Neural progenitor cell (in vitro differentiated cells): ENCODE measurements around the gene TMOD4. TPM values are rescaled to one million over a fixed set of nuclear protein-coding genes. Genes with fewer than 3 reads are reported as not detected.
A peak's percentile ranks its signal among the peaks of the same experiment; 100 is the strongest.

Source experiments
- DNase-seq: peaks from one replicate; pipeline ENCODE4 v3.0.0-alpha.2; 2016; ENCODE audit warnings: low spot score
- H2AFZ ChIP-seq: fragments of 200-600 bp; sonication (generic); replicated peaks from 2 replicates; pipeline ENCODE4 v1.6.1; 2016; ENCODE audit warnings: antibody characterized with exemption
- H3F3A ChIP-seq: fragments of 200-600 bp; sonication (generic); 2 replicates; pipeline ENCODE4 v1.6.1; 2016; ENCODE audit warnings: antibody characterized with exemption, low read depth
- H3K27ac ChIP-seq: fragments of 200-600 bp; sonication (generic); 2 replicates; pipeline ENCODE4 v1.5.1; 2016; ENCODE audit warnings: mild to moderate bottlenecking
- H3K27me3 ChIP-seq: fragments of 200-600 bp; sonication (generic); 2 replicates; pipeline ENCODE4 v1.6.1; 2016; ENCODE audit warnings: mild to moderate bottlenecking, moderate library complexity
- H3K36me3 ChIP-seq: fragments of 200-600 bp; sonication (generic); 2 replicates; pipeline ENCODE4 v1.5.1; 2016
- H3K4me1 ChIP-seq: fragments of 200-600 bp; sonication (generic); 2 replicates; pipeline ENCODE4 v1.6.1; 2016; ENCODE audit warnings: mixed run types
- H3K4me2 ChIP-seq: fragments of 200-600 bp; sonication (generic); 2 replicates; pipeline ENCODE4 v1.6.1; 2016
- H3K4me3 ChIP-seq: fragments of 200-600 bp; sonication (generic); 2 replicates; pipeline ENCODE4 v1.5.1; 2016
- H3K79me2 ChIP-seq: fragments of 200-600 bp; sonication (generic); 2 replicates; pipeline ENCODE4 v1.6.1; 2016; ENCODE audit warnings: low read depth
- H3K9ac ChIP-seq: fragments of 200-600 bp; sonication (generic); 2 replicates; pipeline ENCODE4 v1.6.1; 2016
- H3K9me3 ChIP-seq: fragments of 200-600 bp; sonication (generic); 2 replicates; pipeline ENCODE4 v1.5.1; 2016; ENCODE audit warnings: low read depth
- H4K20me1 ChIP-seq: fragments of 200-600 bp; sonication (generic); 2 replicates; pipeline ENCODE4 v1.6.1; 2016; ENCODE audit warnings: low read depth
- H3K27ac Mint-ChIP-seq: 3 replicates; pipeline ENCODE4 v1.8.0; 2021; ENCODE audit warnings: mixed read lengths
- H3K27me3 Mint-ChIP-seq: 2 replicates; pipeline ENCODE4 v1.8.0; 2022; ENCODE audit warnings: low read depth, mild to moderate bottlenecking, inconsistent platforms, moderate library complexity, mixed read lengths; ENCODE audit not compliant: insufficient read depth
- H3K36me3 Mint-ChIP-seq: 3 replicates; pipeline ENCODE4 v1.8.0; 2021; ENCODE audit warnings: mixed read lengths
- H3K4me1 Mint-ChIP-seq: 3 replicates; pipeline ENCODE4 v1.8.0; 2021; ENCODE audit warnings: mixed read lengths
- H3K4me3 Mint-ChIP-seq: 3 replicates; pipeline ENCODE4 v1.8.0; 2021; ENCODE audit warnings: mild to moderate bottlenecking, moderate library complexity, mixed read lengths
- H3K9me3 Mint-ChIP-seq: 3 replicates; pipeline ENCODE4 v1.8.0; 2020; ENCODE audit warnings: mixed read lengths
- CTCF ChIP-seq: fragments of 200-600 bp; sonication (generic); IDR thresholded peaks from 2 replicates; pipeline ENCODE4 v1.5.1; 2017; ENCODE audit warnings: antibody characterized with exemption, mild to moderate bottlenecking
- EZH2 ChIP-seq: fragments of 200-600 bp; sonication (generic); IDR thresholded peaks from 2 replicates; pipeline ENCODE4 v1.6.1; 2017; ENCODE audit warnings: antibody characterized with exemption, mild to moderate bottlenecking, moderate library complexity
- EZH2phosphoT487 ChIP-seq: fragments of 200-600 bp; sonication (generic); IDR thresholded peaks from 2 replicates; pipeline ENCODE4 v1.6.1; 2017; ENCODE audit warnings: antibody characterized with exemption
- total RNA-seq: library from RNA; depleted of rRNA; stranded (reverse); fragments of >200 nt; gene quantifications from 2 replicates; pipeline ENCODE4 v1.2.3, GENCODE V29; 2015; ENCODE audit warnings: low replicate concordance

TMOD4 gene
- total RNA-seq, 1 donor from 2014 or later = not detected

GRCh38 chr1:151199873-151200581 lies 24.2 kb upstream of the TMOD4 start:
- TF ChIP-seq EZH2phosphoT487 (no peak), EZH2 (no peak), CTCF (no peak)
- Histone ChIP-seq H3K4me1 (peaks cover 13% of the 10 kb centered on the region), H3K27me3 (no peaks in the 10 kb centered on the region), H3K4me2 (peak overlapping the region; percentile 99), H3K27ac (no peak overlapping the region), H3K36me3 (no peaks in the 10 kb centered on the region), H3K9me3 (no peaks in the 10 kb centered on the region), H3F3A (peaks cover 23% of the 10 kb centered on the region), H3K9ac (peak overlapping the region; percentile 90), H3K79me2 (peaks cover 69% of the 10 kb centered on the region), H2AFZ (no peak overlapping the region), H4K20me1 (peaks cover 61% of the 10 kb centered on the region), H3K4me3 (peak overlapping the region; percentile 100)
- DNase-seq = no peak
- H3K27me3 Mint-ChIP-seq = peaks cover 13% of the 10 kb centered on the region
- H3K4me3 Mint-ChIP-seq = peak overlapping the region; percentile 99
- peak overlapping the region; percentile 10 for H3K27ac Mint-ChIP-seq
- H3K4me1 Mint-ChIP-seq = peaks cover 28% of the 10 kb centered on the region
- peaks cover 3% of the 10 kb centered on the region for H3K36me3 Mint-ChIP-seq
- H3K9me3 Mint-ChIP-seq = no peaks in the 10 kb centered on the region

GRCh38 chr1:151198254-151199127 lies 22.7 kb upstream of the TMOD4 start, which contains the start of gene PIP5K1A:
Gene PIP5K1A (plus strand): TSS chr1:151198552. CDS start chr1:151198997, 445 bp downstream.
- H3K9me3 ChIP-seq = no peaks in the 10 kb centered on the region
- peak; percentile 98 for DNase-seq
- peak within 1 kb of the TSS; percentile 87 for H3K27ac ChIP-seq
- peak within 1 kb of the TSS; percentile 99 for H3K4me2 ChIP-seq
- H3F3A ChIP-seq = peaks cover 23% of the 10 kb centered on the region
- H3K79me2 ChIP-seq = peaks cover 54% of the 10 kb centered on the region
- H2AFZ ChIP-seq = peak within 1 kb of the TSS; percentile 86
- Mint-ChIP-seq H3K9me3 (no peaks in the 10 kb centered on the region), H3K27ac (peak within 1 kb of the TSS; percentile 99), H3K27me3 (peaks cover 15% of the 10 kb centered on the region), H3K4me1 (peaks cover 28% of the 10 kb centered on the region), H3K4me3 (peak within 1 kb of the TSS; percentile 99), H3K36me3 (peaks cover 3% of the 10 kb centered on the region)
- peaks cover 46% of the 10 kb centered on the region for H4K20me1 ChIP-seq
- peaks cover 13% of the 10 kb centered on the region for H3K4me1 ChIP-seq
- no peaks in the 10 kb centered on the region for H3K36me3 ChIP-seq
- TF ChIP-seq EZH2phosphoT487 (no peak), CTCF (no peak), EZH2 (no peak)
- H3K4me3 ChIP-seq = peak within 1 kb of the TSS; percentile 100
- H3K9ac ChIP-seq = peak within 1 kb of the TSS; percentile 90
- H3K27me3 ChIP-seq = no peaks in the 10 kb centered on the region

GRCh38 chr1:151197863-151198253 lies 22.1 kb upstream of the TMOD4 start:
- H3K4me1 Mint-ChIP-seq = peaks cover 28% of the 10 kb centered on the region
- Histone ChIP-seq H4K20me1 (peaks cover 39% of the 10 kb centered on the region), H3F3A (peaks cover 23% of the 10 kb centered on the region), H3K4me3 (peak overlapping the region; percentile 100), H3K79me2 (peaks cover 48% of the 10 kb centered on the region), H2AFZ (peak overlapping the region; percentile 86), H3K4me2 (peak overlapping the region; percentile 99), H3K9me3 (no peaks in the 10 kb centered on the region), H3K27ac (no peak overlapping the region), H3K27me3 (peaks cover 4% of the 10 kb centered on the region), H3K9ac (no peak overlapping the region), H3K4me1 (peaks cover 13% of the 10 kb centered on the region), H3K36me3 (no peaks in the 10 kb centered on the region)
- peak overlapping the region; percentile 99 for H3K27ac Mint-ChIP-seq
- H3K4me3 Mint-ChIP-seq = peak overlapping the region; percentile 99
- no peak for DNase-seq
- peaks cover 15% of the 10 kb centered on the region for H3K27me3 Mint-ChIP-seq
- H3K36me3 Mint-ChIP-seq = peaks cover 3% of the 10 kb centered on the region
- TF ChIP-seq CTCF = no peak
- no peak for TF ChIP-seq EZH2phosphoT487
- TF ChIP-seq EZH2 = no peak
- no peaks in the 10 kb centered on the region for H3K9me3 Mint-ChIP-seq
